Measurements from ENCODE around the gene BBS9.

DNA sequence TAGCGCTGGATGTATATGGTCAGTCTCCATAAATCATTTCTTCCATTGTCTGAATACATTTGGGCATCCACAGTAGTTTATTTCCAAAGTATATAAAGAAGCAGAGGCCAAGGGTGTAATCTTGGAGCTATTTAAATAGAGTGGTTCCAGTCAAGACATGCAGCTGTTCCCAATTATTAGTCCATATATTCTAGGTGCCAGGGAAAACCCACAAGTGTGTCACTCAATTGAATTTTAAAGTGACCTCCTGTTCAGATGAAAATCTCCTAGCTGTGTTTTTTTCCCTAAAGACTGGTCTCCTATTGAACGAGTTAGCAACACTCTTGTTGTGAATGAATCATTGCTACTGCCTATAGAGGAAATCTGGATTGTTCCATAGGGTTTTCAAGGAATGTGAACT, 515.7 kb downstream of the BBS9 start:
- TF ChIP-seq, protein P1, sequence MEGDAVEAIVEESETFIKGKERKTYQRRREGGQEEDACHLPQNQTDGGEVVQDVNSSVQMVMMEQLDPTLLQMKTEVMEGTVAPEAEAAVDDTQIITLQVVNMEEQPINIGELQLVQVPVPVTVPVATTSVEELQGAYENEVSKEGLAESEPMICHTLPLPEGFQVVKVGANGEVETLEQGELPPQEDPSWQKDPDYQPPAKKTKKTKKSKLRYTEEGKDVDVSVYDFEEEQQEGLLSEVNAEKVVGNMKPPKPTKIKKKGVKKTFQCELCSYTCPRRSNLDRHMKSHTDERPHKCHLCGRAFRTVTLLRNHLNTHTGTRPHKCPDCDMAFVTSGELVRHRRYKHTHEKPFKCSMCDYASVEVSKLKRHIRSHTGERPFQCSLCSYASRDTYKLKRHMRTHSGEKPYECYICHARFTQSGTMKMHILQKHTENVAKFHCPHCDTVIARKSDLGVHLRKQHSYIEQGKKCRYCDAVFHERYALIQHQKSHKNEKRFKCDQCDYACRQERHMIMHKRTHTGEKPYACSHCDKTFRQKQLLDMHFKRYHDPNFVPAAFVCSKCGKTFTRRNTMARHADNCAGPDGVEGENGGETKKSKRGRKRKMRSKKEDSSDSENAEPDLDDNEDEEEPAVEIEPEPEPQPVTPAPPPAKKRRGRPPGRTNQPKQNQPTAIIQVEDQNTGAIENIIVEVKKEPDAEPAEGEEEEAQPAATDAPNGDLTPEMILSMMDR (conservative IDR thresholded peaks at IDR 0.05; ENCODE audit: low read length): no peak
- no peak for TF ChIP-seq EZH2phosphoT487 (IDR thresholded peaks at IDR 0.05; ENCODE audit: borderline replicate concordance)

All from Loucy (cell line).